GM12864 (cell line): ENCODE data around the gene NT5C2.

Experiments used
- DNase-seq: peaks from one replicate; pipeline ENCODE4 v3.0.0-alpha.2; 2011; ENCODE audit warnings: low read depth
- H3K4me3 ChIP-seq: 2 replicates; pipeline ENCODE4 v1.5.1; 2011; ENCODE audit warnings: mild to moderate bottlenecking, low read depth, low read length, control low read depth
- CTCF ChIP-seq: IDR thresholded peaks from 2 replicates; pipeline ENCODE4 v1.5.1; 2011; ENCODE audit warnings: low read depth, mild to moderate bottlenecking, moderate library complexity, low read length, control low read depth, inconsistent platforms; ENCODE audit errors: missing control alignments

Gene NT5C2

GRCh38 chr10:103155471-103156085 is 37.5 kb downstream of the NT5C2 start:
- no peak overlapping the region for H3K4me3 ChIP-seq
- no peak for TF ChIP-seq CTCF
- DNase-seq, result no peak

DNA sequence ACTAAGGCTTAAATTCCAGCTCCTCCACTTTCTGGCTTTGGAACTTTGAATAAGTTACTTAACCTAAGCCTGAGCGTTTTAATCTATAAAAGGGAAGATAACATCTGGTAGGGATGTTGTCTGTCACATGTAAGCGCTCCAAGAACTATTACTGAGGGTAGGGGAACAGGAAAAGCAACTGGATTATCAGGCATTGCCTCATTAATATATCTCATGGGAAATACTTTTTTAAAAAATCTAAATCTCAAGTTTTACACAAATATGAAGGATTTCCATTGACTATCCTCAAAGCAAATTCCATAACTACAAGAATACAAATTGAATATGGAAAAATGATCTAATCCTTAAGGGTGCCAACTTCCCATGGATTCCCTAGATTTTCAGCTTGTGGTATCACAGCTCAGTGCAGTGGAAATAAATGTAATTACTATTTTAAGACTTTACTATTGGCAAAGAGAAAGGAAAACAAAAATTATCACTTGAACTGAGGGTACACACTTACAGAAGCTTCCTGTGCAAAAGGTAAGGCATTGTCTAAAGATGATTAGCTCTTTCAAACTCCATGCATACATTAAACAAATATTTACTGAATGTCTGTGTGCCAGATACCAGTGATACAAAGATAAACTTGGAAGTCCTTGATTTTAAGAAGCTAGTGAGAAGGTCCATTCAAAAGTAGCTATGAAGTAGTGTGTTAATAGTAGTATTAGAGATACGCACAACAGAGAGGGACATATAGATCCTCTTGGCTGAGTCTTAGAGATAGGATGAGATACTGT is 38.4 kb downstream of the NT5C2 start:
- H3K4me3 ChIP-seq, result no peak overlapping the region
- no peak for DNase-seq
- no peak for TF ChIP-seq CTCF

DNA sequence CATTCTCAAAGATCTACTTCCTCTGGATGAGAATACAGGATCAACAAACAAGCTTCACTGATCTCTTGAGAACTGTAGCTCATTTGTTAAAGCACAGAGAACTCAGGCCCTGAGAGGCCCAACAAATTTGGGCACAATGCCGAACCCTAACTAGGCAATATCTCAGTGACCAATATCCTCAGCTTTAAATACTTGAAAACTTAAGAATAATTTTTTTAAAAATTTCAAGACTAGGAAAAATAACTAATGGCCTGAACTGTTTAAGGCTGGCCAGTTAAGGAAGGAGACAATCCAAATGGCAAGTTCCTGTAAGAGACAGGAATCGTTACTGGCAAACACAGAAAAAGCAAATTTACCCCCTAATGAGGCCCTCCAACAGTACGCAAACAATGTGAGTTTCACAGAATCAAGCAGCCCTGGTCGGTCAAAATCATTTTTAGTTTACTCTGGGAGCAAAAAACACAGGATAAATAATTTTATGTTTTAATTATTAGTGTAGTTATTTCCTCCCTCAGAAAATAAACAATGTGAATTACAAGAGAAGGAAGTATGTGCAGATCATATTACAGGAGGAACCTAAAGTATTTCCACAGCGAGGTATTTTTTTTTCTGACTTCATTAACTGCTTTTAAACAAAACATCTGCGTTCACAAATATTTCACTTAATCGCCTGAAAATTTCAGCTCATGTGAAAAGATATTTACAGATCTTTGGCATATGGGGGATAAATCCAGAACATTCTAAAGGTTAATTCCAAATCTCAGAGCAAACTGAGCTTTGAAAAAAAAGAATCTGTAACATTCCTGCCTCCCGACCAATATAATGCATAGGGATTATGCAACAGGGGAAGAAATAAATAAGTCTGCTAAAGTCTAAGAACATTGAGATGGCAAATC is 39.5 kb downstream of the NT5C2 start:
- TF ChIP-seq CTCF, result no peak
- H3K4me3 ChIP-seq, result no peak overlapping the region
- DNase-seq, result no peak

- TF ChIP-seq CTCF, result no peak
- H3K4me3 ChIP-seq, result no peak overlapping the region
- DNase-seq, result no peak
Measured at GRCh38 chr10:103149991-103150622, 43.0 kb downstream of the NT5C2 start.

DNA sequence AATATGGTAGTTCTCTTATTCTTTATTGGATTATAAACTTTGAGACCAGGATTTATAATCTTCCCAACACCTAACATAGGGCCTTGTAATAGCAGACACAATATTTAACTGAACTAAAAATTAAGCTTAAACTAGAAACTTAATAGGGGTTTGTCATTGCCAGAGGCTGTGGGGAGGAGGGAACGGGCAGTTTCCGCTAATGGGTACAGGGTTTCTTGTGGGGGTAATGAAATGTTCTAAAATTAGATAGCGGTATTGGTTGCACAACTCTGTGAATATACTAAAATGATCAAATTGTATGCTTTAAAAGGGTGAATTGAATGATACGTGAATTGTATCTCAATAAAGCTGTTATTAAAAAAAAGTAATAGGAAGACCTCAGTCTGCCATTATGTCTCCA is 45.4 kb downstream of the NT5C2 start:
- H3K4me3 ChIP-seq, result no peak overlapping the region
- no peak for TF ChIP-seq CTCF
- no peak for DNase-seq

DNA sequence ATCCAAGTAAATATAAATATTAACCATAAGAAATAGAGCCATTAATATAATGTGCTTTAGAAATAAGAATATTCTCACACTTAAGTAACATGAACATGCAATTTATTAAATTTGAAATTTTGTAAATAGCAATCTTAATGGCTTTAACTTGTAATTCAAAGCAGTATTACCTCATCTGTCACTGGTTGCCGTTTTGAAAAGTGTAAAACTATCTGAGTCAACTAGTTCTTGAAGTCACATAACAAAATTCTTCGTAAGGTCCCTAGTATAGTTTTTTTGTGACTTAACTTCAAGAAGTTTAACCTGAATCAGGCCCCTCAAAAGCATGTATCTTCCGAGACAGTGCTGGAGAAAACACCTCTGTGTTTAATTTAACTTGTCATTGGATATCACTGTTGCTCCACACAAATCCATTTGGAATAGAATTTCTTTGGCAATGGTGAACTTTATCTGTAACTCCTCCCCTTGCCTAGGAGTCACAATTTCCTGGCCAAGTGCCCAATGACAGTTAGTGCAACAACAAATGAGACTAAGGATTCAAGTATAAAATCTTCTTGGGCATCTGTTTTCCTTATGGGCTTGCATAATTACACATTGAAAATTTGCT is 47.1 kb downstream of the NT5C2 start:
- H3K4me3 ChIP-seq, result no peak overlapping the region
- DNase-seq, result no peak
- TF ChIP-seq CTCF, result no peak
